Measurements from ENCODE around the gene MYBPH.

MYBPH gene

GRCh38 chr1:203148579-203148978 lies 27.0 kb downstream of the MYBPH start:
- DNase-seq (ENCODE audit: low read depth) = no peak

GRCh38 chr1:203148127-203148526 lies 27.5 kb downstream of the MYBPH start:
- no peak for DNase-seq (ENCODE audit: low read depth)

GRCh38 chr1:203147376-203147775 lies 28.2 kb downstream of the MYBPH start:
- DNase-seq (ENCODE audit: low read depth) = no peak

- no peak for DNase-seq (ENCODE audit: low read depth)
Observed at GRCh38 chr1:203146537-203146936, 29.1 kb downstream of the MYBPH start.

GRCh38 chr1:203146042-203146369 lies 29.6 kb downstream of the MYBPH start:
- DNase-seq (ENCODE audit: low read depth) = no peak

- no peak for DNase-seq (ENCODE audit: low read depth)
Observed at GRCh38 chr1:203145321-203146041, 30.1 kb downstream of the MYBPH start.

GRCh38 chr1:203144661-203145060 lies 31.0 kb downstream of the MYBPH start:
- DNase-seq (ENCODE audit: low read depth) = no peak

GRCh38 chr1:203143641-203144040 lies 32.0 kb downstream of the MYBPH start:
- DNase-seq (ENCODE audit: low read depth) = no peak

GRCh38 chr1:203142684-203143408 lies 32.8 kb downstream of the MYBPH start:
- no peak for DNase-seq (ENCODE audit: low read depth)

GRCh38 chr1:203142124-203142523 lies 33.5 kb downstream of the MYBPH start:
- no peak for DNase-seq (ENCODE audit: low read depth)

- DNase-seq (ENCODE audit: low read depth) = no peak
Observed at GRCh38 chr1:203140743-203141520, 34.7 kb downstream of the MYBPH start.

- DNase-seq (ENCODE audit: low read depth) = no peak
Observed at GRCh38 chr1:203139976-203140475, 35.6 kb downstream of the MYBPH start.

GRCh38 chr1:203138066-203138465 lies 37.6 kb downstream of the MYBPH start:
- no peak for DNase-seq (ENCODE audit: low read depth)

GRCh38 chr1:203137324-203137723 lies 38.3 kb downstream of the MYBPH start:
- DNase-seq (ENCODE audit: low read depth) = no peak

- no peak for DNase-seq (ENCODE audit: low read depth)
Observed at GRCh38 chr1:203136409-203137042, 39.1 kb downstream of the MYBPH start.

- DNase-seq (ENCODE audit: low read depth) = no peak
Observed at GRCh38 chr1:203135636-203136305, 39.9 kb downstream of the MYBPH start.

GRCh38 chr1:203133970-203134725 lies 41.5 kb downstream of the MYBPH start:
- no peak for DNase-seq (ENCODE audit: low read depth)

GRCh38 chr1:203131548-203132200 lies 44.0 kb downstream of the MYBPH start:
- DNase-seq (ENCODE audit: low read depth) = no peak

- no peak for DNase-seq (ENCODE audit: low read depth)
Observed at GRCh38 chr1:203130358-203130985, 45.2 kb downstream of the MYBPH start.

Measured in T follicular helper cell (primary cell).